ENCODE data around the gene SFRP5. TPM values are rescaled to one million over a fixed set of nuclear protein-coding genes. Genes with fewer than 3 reads are reported as not detected.

SFRP5 gene
- total RNA-seq, 3 donors from 2014 or later = 0.41 to 23.0 (median 1.0) TPM

DNA sequence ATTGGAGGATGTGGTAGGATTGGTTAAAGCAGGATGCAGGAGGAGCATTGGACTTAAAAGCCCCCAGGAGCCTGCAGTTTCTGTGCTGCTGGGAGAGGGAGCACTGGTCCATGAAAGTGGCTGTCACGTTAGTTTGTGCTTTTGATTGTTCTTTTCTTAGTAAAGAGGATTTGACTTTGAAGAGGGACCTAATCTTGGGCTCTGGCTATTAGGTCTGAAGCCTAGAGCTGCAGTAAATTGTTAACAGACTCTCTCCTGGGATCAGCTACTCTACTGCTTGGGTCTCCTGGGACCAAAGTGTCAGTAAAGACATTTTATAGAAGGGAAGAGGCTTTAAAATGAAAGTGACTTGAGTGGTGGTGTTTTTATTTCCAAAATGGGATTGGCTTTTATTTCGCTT lies 31.2 kb downstream of the SFRP5 start:
- Histone ChIP-seq H3K4me1 (ENCODE audit: low read depth) (peaks cover 20% of the 10 kb centered on the region), H3K9me3 (no peaks in the 10 kb centered on the region), H3K4me3 (no peak overlapping the region), H3K36me3 (ENCODE audit: low read depth) (no peaks in the 10 kb centered on the region)
- TF ChIP-seq, protein P1, sequence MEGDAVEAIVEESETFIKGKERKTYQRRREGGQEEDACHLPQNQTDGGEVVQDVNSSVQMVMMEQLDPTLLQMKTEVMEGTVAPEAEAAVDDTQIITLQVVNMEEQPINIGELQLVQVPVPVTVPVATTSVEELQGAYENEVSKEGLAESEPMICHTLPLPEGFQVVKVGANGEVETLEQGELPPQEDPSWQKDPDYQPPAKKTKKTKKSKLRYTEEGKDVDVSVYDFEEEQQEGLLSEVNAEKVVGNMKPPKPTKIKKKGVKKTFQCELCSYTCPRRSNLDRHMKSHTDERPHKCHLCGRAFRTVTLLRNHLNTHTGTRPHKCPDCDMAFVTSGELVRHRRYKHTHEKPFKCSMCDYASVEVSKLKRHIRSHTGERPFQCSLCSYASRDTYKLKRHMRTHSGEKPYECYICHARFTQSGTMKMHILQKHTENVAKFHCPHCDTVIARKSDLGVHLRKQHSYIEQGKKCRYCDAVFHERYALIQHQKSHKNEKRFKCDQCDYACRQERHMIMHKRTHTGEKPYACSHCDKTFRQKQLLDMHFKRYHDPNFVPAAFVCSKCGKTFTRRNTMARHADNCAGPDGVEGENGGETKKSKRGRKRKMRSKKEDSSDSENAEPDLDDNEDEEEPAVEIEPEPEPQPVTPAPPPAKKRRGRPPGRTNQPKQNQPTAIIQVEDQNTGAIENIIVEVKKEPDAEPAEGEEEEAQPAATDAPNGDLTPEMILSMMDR (IDR thresholded peaks at IDR 0.05) = no peak
- intact Hi-C loops (cut with DNase I, micrococcal nuclease) = no loop called here
- DNase-seq = no peak
- ATAC-seq = no peak

DNA sequence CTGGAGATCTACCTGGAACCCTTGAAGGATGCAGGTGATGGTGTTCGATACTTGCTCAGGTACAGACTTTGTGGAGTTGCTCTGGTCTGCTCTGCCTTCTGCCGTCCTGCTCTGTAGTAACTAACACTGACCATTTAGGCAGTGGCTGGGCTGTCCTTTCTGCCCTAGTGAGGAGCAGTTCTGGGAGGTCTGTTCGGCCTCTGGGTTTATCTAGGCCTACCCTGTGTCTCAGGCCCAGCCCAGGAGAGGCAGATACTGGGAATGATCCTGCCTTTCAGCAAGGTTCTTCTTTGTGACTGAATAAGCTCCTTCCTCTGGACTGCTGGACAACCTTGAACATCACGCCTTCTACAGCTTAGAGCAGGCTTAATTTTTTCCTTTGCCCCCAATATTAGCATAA lies 33.2 kb downstream of the SFRP5 start:
- Histone ChIP-seq H3K9me3 (no peaks in the 10 kb centered on the region), H3K36me3 (ENCODE audit: low read depth) (no peaks in the 10 kb centered on the region), H3K4me3 (no peak overlapping the region), H3K4me1 (ENCODE audit: low read depth) (peaks cover 20% of the 10 kb centered on the region)
- no peak for DNase-seq
- intact Hi-C loops (cut with DNase I, micrococcal nuclease) = no loop called here
- TF ChIP-seq, protein P1 (IDR thresholded peaks at IDR 0.05) = no peak
- no peak for ATAC-seq

DNA sequence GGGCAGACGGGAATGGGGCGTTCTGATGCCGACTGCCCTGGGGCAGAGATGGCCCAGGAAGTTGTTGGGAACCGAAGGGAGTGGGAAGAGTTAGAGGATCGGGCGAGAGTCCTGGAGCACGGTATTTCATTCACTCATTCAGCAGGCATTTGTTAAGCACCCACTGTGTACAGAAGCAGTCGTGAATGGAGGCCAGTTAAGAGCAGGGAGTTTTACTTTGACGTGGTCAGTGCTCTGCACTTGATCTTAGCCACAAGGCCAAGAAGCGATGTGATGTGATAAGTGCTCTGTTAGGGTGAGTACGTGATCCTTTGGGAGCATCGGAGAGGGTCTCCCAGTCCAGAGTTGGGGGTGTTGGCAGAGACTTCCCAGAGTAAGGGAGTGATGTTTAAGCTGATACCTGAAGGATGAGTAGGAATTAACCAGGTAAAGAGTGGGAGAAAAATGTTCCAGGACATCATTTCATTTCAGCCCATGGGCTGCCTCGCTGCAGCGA lies 34.0 kb downstream of the SFRP5 start:
- DNase-seq (no peak), ATAC-seq (no peak)
- no peaks in the 10 kb centered on the region for H3K9me3 ChIP-seq
- H3K36me3 ChIP-seq (ENCODE audit: low read depth) = no peaks in the 10 kb centered on the region
- H3K4me1 ChIP-seq (ENCODE audit: low read depth) = peaks cover 20% of the 10 kb centered on the region
- peak overlapping the region; percentile 99 for H3K4me3 ChIP-seq
- TF ChIP-seq, protein P1 (IDR thresholded peaks at IDR 0.05) = no peak
- intact Hi-C loops (cut with DNase I, micrococcal nuclease) = no loop called here

DNA sequence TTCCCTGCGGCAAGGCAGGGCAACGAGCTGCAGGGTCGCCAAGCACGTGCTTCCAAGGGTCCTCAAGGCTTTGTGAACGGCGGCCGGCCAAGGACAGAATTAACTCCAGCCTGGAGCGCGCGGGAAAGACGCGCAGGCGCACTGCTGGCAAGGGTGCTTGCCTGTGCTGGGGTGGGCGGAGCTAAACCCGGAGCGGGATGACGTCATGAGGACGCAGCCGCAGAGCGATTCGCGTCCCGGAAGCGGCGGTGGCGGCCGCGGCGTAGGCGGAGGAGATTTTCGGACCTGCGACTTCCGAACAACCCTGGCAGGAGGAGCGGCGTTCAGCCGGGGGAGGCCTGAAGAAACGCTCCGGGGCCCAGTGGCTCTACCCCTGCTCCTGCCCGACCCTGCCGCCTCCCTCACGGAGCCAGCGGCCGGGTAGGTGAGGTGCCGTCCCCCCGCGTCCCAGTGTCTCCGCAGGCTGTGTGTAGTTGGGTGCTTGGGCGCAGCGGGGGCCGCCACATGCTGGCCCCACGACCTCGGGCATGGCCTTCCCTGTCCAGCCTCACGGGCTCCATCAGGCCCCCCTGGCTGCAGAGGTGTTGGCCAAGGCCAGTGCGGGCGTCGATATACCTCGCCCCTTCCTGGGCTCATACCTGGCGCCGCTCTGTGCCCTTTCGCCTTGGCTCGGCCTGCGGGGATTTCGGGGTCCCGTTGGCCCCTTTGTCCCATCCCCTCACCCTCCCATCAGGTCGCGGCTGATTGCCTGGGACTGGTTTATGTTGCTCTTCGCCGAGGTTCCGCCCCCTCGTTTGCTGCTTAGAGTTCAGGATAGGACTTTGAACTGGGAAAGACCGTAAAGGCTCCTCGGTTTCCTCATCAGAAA lies 34.7 kb downstream of the SFRP5 start, which contains the start of gene ZFYVE27:
ZFYVE27 (plus strand) TSS at position 227 of the 868 bp plus-strand sequence. CDS start 1,350 bp downstream, outside the sequence.
- intact Hi-C loops (cut with DNase I, micrococcal nuclease) = no loop called here
- Histone ChIP-seq H3K9me3 (no peaks in the 10 kb centered on the region), H3K4me3 (peak within 1 kb of the TSS; percentile 99), H3K4me1 (ENCODE audit: low read depth) (peaks cover 20% of the 10 kb centered on the region), H3K36me3 (ENCODE audit: low read depth) (no peaks in the 10 kb centered on the region)
- DNase-seq (peak; percentile 98), ATAC-seq (peak; percentile 95)
- TF ChIP-seq, protein P1 (IDR thresholded peaks at IDR 0.05) = no peak

DNA sequence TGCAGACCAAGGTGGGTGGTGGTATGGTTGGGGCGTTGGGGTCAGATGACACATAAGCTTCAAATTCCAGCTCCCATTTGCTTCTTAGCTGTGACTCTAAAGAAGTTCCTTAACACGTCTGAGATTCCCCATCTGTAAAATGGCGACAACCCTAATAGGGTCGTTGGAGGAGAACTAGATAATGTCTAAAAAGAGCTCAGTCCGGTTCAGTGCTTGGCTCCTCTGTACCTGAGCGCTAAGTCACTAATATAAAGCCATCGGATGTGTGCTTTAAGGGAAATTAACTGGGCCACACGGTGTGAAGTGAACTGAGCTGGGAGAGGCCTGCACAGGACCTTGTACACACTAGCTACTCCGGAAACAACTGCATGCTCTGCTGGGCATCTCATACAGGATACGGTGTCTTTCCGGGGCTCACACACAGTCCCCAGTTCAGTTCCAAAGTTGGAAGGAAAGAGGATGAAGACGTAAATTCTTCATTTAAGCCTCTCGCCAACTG lies 35.3 kb downstream of the SFRP5 start:
- TF ChIP-seq, protein P1 (IDR thresholded peaks at IDR 0.05) = no peak
- Histone ChIP-seq H3K4me1 (ENCODE audit: low read depth) (peaks cover 20% of the 10 kb centered on the region), H3K36me3 (ENCODE audit: low read depth) (no peaks in the 10 kb centered on the region), H3K9me3 (no peaks in the 10 kb centered on the region), H3K4me3 (peak overlapping the region; percentile 99)
- intact Hi-C loops (cut with DNase I, micrococcal nuclease) = no loop called here
- DNase-seq (no peak), ATAC-seq (peak; percentile 2)
